GM23338 (cell line): ENCODE data around the gene TPRG1. TPM values are rescaled to one million over a fixed set of nuclear protein-coding genes. Genes with fewer than 3 reads are reported as not detected.

Experiments
- ATAC-seq: fragments of 200-7000 bp; cut with Tn5 transposase; 3 replicates; pipeline ENCODE4 v1.9.1; 2020
- DNase-seq: peaks from one replicate; pipeline ENCODE4 v3.0.0-alpha.2; 2015; ENCODE audit warnings: low spot score
- H2AFZ ChIP-seq: fragments of 200-600 bp; sonication (generic); 2 replicates; pipeline ENCODE4 v1.8.0; 2016; ENCODE audit warnings: antibody characterized with exemption, mild to moderate bottlenecking, moderate library complexity
- H3F3A ChIP-seq: fragments of 200-600 bp; sonication (generic); replicated peaks from 2 replicates; pipeline ENCODE4 v1.8.0; 2017; ENCODE audit warnings: antibody characterized with exemption, mixed run types, low read depth
- H3K27ac ChIP-seq: fragments of 200-600 bp; sonication (generic); 2 replicates; pipeline ENCODE4 v1.6.1; 2016; ENCODE audit warnings: low read depth
- H3K27me3 ChIP-seq: fragments of 200-600 bp; sonication (generic); 2 replicates; pipeline ENCODE4 v1.8.0; 2016; ENCODE audit warnings: mild to moderate bottlenecking, mixed run types, moderate library complexity; ENCODE audit not compliant: insufficient read depth
- H3K36me3 ChIP-seq: fragments of 200-600 bp; sonication (generic); 2 replicates; pipeline ENCODE4 v1.8.0; 2016; ENCODE audit warnings: mild to moderate bottlenecking; ENCODE audit not compliant: insufficient read depth
- H3K4me1 ChIP-seq: fragments of 200-600 bp; sonication (generic); 2 replicates; pipeline ENCODE4 v1.8.0; 2016; ENCODE audit warnings: mild to moderate bottlenecking, moderate library complexity; ENCODE audit not compliant: insufficient read depth
- H3K4me2 ChIP-seq: fragments of 200-600 bp; sonication (generic); 2 replicates; pipeline ENCODE4 v1.7.1; 2017; ENCODE audit warnings: mixed run types
- H3K4me3 ChIP-seq: fragments of 200-600 bp; sonication (generic); 2 replicates; pipeline ENCODE4 v1.6.1; 2016; ENCODE audit warnings: mixed run types
- H3K79me2 ChIP-seq: fragments of 200-600 bp; sonication (generic); replicated peaks from 2 replicates; pipeline ENCODE4 v1.8.0; 2017; ENCODE audit warnings: mild to moderate bottlenecking; ENCODE audit not compliant: insufficient read depth
- H3K9me2 ChIP-seq: fragments of 200-600 bp; sonication (generic); 2 replicates; pipeline ENCODE4 v1.8.0; 2017; ENCODE audit not compliant: insufficient read depth
- H4K20me1 ChIP-seq: fragments of 200-600 bp; sonication (generic); replicated peaks from 2 replicates; pipeline ENCODE4 v1.8.0; 2017; ENCODE audit warnings: mild to moderate bottlenecking; ENCODE audit not compliant: insufficient read depth
- H3K27ac Mint-ChIP-seq: 2 replicates; pipeline ENCODE4 v1.8.0; 2020; ENCODE audit warnings: inconsistent platforms, mild to moderate bottlenecking, moderate library complexity, mixed read lengths
- H3K27me3 Mint-ChIP-seq: 3 replicates; pipeline ENCODE4 v1.8.0; 2022; ENCODE audit warnings: low read depth, mild to moderate bottlenecking, moderate library complexity, mixed read lengths, inconsistent platforms; ENCODE audit not compliant: insufficient read depth, poor library complexity
- H3K36me3 Mint-ChIP-seq: 3 replicates; pipeline ENCODE4 v1.8.0; 2021; ENCODE audit warnings: low read depth, mild to moderate bottlenecking, inconsistent platforms, moderate library complexity, mixed read lengths
- H3K4me1 Mint-ChIP-seq: 3 replicates; pipeline ENCODE4 v1.8.0; 2020; ENCODE audit warnings: mild to moderate bottlenecking, inconsistent platforms, mixed read lengths
- H3K4me3 Mint-ChIP-seq: 3 replicates; pipeline ENCODE4 v1.8.0; 2021; ENCODE audit warnings: moderate library complexity, mild to moderate bottlenecking, inconsistent platforms, mixed read lengths
- H3K9me3 Mint-ChIP-seq: 3 replicates; pipeline ENCODE4 v1.8.0; 2020; ENCODE audit warnings: moderate library complexity, mild to moderate bottlenecking, inconsistent platforms, mixed read lengths
- EZH2 ChIP-seq: fragments of 200-600 bp; sonication (generic); IDR thresholded peaks from one replicate; pipeline ENCODE4 v1.8.0; 2017; ENCODE audit warnings: antibody characterized with exemption, mild to moderate bottlenecking, low read depth; ENCODE audit not compliant: unreplicated experiment
- EZH2phosphoT487 ChIP-seq: fragments of 200-600 bp; sonication (generic); IDR thresholded peaks from one replicate; pipeline ENCODE4 v1.8.1; 2018; ENCODE audit warnings: antibody characterized with exemption; ENCODE audit not compliant: unreplicated experiment
- JUNB ChIP-seq: IDR thresholded peaks from one replicate; pipeline ENCODE4 v1.6.1; 2016; ENCODE audit warnings: antibody characterized with exemption; ENCODE audit not compliant: unreplicated experiment
- POLR2AphosphoS5 ChIP-seq: IDR thresholded peaks from 2 replicates; pipeline ENCODE4 v1.6.1; 2016; ENCODE audit warnings: antibody characterized with exemption, low read depth
- STAT1 ChIP-seq: IDR thresholded peaks from one replicate; pipeline ENCODE4 v1.6.1; 2016; ENCODE audit warnings: antibody characterized with exemption; ENCODE audit not compliant: unreplicated experiment
- ZNF114 ChIP-seq: fragments of 250-450 bp; sonication (Bioruptor Pico); IDR thresholded peaks from 2 replicates; pipeline ENCODE4 v1.5.0; 2020; ENCODE audit warnings: mild to moderate bottlenecking, moderate library complexity
- polyA plus RNA-seq: library from polyadenylated mRNA; unstranded; fragments of >200 nt; fragmentation: Nextera tagmentation; extraction: Ambion mirVana; gene quantifications from 2 replicates; pipeline ENCODE4 v1.2.1, GENCODE V29; 2016
- total RNA-seq: library from RNA; depleted of rRNA; stranded (reverse); fragments of >200 nt; shearing (Covaris generic); gene quantifications from 2 replicates; pipeline ENCODE4 v1.2.3, GENCODE V29; 2014
- TF ChIP-seq, protein P1 (sequence below), 2 experiments: fragments of 200-600 bp in 1 of 2; sonication (generic) in 1 of 2; conservative IDR thresholded peaks; 2 replicates each; pipeline versions ENCODE4 v1.5.1 to v1.6.1; 2016 to 2017; ENCODE audit warnings: antibody characterized with exemption in 2 of 2, low read depth in 2 of 2, mild to moderate bottlenecking in 2 of 2, moderate library complexity in 1 of 2
- TF ChIP-seq, protein P2 (sequence below): IDR thresholded peaks from 2 replicates; pipeline ENCODE4 v1.6.1; 2016; ENCODE audit warnings: antibody characterized with exemption
- TF ChIP-seq, protein P3 (sequence below): IDR thresholded peaks from one replicate; pipeline ENCODE4 v1.6.1; 2018; ENCODE audit warnings: antibody characterized with exemption; ENCODE audit not compliant: unreplicated experiment

Gene TPRG1
- total and polyA plus RNA-seq, 2 experiments from 2014 or later, result 0.74 to 1.7 TPM

DNA sequence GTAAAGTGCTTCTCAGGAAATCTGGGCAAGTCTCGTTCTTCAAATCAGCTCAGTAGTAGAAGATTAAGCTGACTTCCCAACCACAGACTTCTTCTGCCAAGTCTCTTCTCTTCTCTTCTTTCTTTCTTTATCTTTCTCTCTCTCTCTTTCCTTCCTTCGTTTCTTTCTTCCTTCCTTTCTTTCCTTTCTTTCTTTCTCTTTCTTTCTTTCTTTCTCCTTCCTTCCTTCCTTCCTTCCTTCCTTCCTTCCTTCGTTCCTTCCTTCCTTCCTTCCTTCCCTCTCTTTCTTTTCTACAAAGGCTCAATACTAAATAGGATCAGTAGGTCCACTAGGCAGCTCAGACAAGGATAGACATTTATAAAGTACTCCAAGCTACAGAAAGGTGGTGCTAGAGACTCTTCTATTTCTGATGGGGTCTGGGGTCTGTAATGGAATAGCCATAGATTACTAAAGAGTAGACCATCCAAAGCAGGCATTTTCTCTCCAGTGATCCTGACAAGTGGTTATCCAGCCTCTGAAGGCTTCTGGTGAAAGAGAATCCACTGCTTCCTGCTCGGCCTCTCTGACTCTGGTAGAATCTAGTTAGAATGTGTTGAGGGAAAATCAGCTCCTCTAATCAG lies 100.8 kb downstream of the TPRG1 start:
- DNase-seq (peak; percentile 75), ATAC-seq (peak; percentile 93)
- Mint-ChIP-seq H3K4me1 (peaks cover 2% of the 10 kb centered on the region; the same call in 2 of the 3 replicates), H3K4me3 (no peak overlapping the region), H3K9me3 (no peaks in the 10 kb centered on the region), H3K36me3 (no peaks in the 10 kb centered on the region), H3K27me3 (peaks cover 2% of the 10 kb centered on the region), H3K27ac (no peak overlapping the region)
- Histone ChIP-seq H3K27ac (no peak overlapping the region), H3K79me2 (no peaks in the 10 kb centered on the region), H3K4me2 (no peak overlapping the region), H3K4me1 (no peaks in the 10 kb centered on the region), H3K36me3 (no peaks in the 10 kb centered on the region), H3F3A (no peaks in the 10 kb centered on the region), H4K20me1 (no peaks in the 10 kb centered on the region), H2AFZ (no peak overlapping the region), H3K4me3 (no peak overlapping the region), H3K27me3 (no peaks in the 10 kb centered on the region), H3K9me2 (no peaks in the 10 kb centered on the region)
- no peak for TF ChIP-seq EZH2
- no peak for TF ChIP-seq POLR2AphosphoS5
- TF ChIP-seq, protein P1, sequence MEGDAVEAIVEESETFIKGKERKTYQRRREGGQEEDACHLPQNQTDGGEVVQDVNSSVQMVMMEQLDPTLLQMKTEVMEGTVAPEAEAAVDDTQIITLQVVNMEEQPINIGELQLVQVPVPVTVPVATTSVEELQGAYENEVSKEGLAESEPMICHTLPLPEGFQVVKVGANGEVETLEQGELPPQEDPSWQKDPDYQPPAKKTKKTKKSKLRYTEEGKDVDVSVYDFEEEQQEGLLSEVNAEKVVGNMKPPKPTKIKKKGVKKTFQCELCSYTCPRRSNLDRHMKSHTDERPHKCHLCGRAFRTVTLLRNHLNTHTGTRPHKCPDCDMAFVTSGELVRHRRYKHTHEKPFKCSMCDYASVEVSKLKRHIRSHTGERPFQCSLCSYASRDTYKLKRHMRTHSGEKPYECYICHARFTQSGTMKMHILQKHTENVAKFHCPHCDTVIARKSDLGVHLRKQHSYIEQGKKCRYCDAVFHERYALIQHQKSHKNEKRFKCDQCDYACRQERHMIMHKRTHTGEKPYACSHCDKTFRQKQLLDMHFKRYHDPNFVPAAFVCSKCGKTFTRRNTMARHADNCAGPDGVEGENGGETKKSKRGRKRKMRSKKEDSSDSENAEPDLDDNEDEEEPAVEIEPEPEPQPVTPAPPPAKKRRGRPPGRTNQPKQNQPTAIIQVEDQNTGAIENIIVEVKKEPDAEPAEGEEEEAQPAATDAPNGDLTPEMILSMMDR (conservative IDR thresholded peaks at IDR 0.05; ENCODE audit: low read depth in 2 of 2), result peak; percentile 70 to 82
- TF ChIP-seq JUNB, result no peak
- TF ChIP-seq, protein P2, sequence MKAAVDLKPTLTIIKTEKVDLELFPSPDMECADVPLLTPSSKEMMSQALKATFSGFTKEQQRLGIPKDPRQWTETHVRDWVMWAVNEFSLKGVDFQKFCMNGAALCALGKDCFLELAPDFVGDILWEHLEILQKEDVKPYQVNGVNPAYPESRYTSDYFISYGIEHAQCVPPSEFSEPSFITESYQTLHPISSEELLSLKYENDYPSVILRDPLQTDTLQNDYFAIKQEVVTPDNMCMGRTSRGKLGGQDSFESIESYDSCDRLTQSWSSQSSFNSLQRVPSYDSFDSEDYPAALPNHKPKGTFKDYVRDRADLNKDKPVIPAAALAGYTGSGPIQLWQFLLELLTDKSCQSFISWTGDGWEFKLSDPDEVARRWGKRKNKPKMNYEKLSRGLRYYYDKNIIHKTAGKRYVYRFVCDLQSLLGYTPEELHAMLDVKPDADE, result no peak

DNA sequence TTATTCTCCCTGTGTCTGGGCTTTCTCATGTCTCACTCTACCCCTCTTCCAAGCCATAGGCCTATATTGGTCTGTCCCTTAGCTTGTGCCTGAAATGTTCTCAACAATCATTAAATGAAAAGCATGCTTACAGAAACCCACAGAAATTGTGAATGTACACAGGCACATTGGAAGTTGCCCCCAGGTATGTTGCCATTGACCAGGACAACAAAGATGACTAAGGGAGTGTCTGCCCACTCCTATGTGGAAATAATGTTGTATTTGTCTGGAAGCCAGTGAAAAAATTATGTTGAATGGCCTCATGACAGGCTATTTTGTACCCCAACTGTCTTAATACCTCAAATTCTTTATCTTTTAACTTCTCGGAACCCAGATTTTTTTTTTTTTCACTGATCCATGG lies 102.0 kb downstream of the TPRG1 start:
- Histone ChIP-seq H3K4me3 (no peak overlapping the region), H3K9me2 (no peaks in the 10 kb centered on the region), H3K4me2 (no peak overlapping the region), H2AFZ (no peak overlapping the region), H3K79me2 (no peaks in the 10 kb centered on the region), H3F3A (no peaks in the 10 kb centered on the region), H3K4me1 (no peaks in the 10 kb centered on the region), H3K36me3 (no peaks in the 10 kb centered on the region), H3K27me3 (no peaks in the 10 kb centered on the region), H3K27ac (no peak overlapping the region), H4K20me1 (no peaks in the 10 kb centered on the region)
- H3K36me3 Mint-ChIP-seq, result no peaks in the 10 kb centered on the region
- peaks cover 2% of the 10 kb centered on the region; the same call in 1 of the 3 replicates for H3K4me1 Mint-ChIP-seq
- TF ChIP-seq STAT1 (no peak), EZH2phosphoT487 (no peak)
- ATAC-seq, result no peak
- peaks cover 2% of the 10 kb centered on the region for H3K27me3 Mint-ChIP-seq
- no peak overlapping the region for H3K4me3 Mint-ChIP-seq
- no peak for DNase-seq
- H3K9me3 Mint-ChIP-seq, result no peaks in the 10 kb centered on the region
- no peak overlapping the region for H3K27ac Mint-ChIP-seq

DNA sequence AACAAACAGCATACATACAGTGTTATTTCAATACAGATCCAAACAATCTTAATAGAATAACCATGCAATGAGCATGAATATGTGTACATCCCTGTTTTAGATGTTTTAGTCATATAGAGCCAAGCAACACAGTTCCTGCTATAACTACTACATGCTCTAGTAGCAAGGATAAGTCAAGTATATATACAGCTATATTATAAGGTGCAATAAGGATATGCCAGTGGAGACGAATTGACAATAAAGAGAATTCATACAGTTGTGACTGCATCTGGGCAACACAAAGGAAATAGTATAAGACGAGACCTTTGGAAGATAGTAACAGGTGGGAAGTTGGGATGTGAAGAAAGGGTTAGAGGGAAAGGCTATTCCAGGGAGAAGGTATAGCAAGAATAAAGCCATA lies 103.4 kb downstream of the TPRG1 start:
- Histone ChIP-seq H3K27me3 (no peaks in the 10 kb centered on the region), H3K4me1 (no peaks in the 10 kb centered on the region), H3K36me3 (no peaks in the 10 kb centered on the region), H3K79me2 (no peaks in the 10 kb centered on the region), H4K20me1 (no peaks in the 10 kb centered on the region), H2AFZ (no peak overlapping the region), H3K4me2 (no peak overlapping the region), H3K27ac (no peak overlapping the region), H3K4me3 (no peak overlapping the region), H3K9me2 (no peaks in the 10 kb centered on the region), H3F3A (no peaks in the 10 kb centered on the region)
- H3K27me3 Mint-ChIP-seq, result peaks cover 2% of the 10 kb centered on the region
- H3K36me3 Mint-ChIP-seq, result no peaks in the 10 kb centered on the region
- H3K4me1 Mint-ChIP-seq, result peaks cover 2% of the 10 kb centered on the region; the same call in 1 of the 3 replicates
- no peak for TF ChIP-seq POLR2AphosphoS5
- TF ChIP-seq, protein P2, result no peak
- TF ChIP-seq ZNF114 (CRISPR knock-in tag), result no peak
- TF ChIP-seq, protein P3, sequence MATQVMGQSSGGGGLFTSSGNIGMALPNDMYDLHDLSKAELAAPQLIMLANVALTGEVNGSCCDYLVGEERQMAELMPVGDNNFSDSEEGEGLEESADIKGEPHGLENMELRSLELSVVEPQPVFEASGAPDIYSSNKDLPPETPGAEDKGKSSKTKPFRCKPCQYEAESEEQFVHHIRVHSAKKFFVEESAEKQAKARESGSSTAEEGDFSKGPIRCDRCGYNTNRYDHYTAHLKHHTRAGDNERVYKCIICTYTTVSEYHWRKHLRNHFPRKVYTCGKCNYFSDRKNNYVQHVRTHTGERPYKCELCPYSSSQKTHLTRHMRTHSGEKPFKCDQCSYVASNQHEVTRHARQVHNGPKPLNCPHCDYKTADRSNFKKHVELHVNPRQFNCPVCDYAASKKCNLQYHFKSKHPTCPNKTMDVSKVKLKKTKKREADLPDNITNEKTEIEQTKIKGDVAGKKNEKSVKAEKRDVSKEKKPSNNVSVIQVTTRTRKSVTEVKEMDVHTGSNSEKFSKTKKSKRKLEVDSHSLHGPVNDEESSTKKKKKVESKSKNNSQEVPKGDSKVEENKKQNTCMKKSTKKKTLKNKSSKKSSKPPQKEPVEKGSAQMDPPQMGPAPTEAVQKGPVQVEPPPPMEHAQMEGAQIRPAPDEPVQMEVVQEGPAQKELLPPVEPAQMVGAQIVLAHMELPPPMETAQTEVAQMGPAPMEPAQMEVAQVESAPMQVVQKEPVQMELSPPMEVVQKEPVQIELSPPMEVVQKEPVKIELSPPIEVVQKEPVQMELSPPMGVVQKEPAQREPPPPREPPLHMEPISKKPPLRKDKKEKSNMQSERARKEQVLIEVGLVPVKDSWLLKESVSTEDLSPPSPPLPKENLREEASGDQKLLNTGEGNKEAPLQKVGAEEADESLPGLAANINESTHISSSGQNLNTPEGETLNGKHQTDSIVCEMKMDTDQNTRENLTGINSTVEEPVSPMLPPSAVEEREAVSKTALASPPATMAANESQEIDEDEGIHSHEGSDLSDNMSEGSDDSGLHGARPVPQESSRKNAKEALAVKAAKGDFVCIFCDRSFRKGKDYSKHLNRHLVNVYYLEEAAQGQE, result no peak
- DNase-seq, result no peak
- ATAC-seq, result no peak
- H3K4me3 Mint-ChIP-seq, result no peak overlapping the region
- no peaks in the 10 kb centered on the region for H3K9me3 Mint-ChIP-seq
- no peak overlapping the region for H3K27ac Mint-ChIP-seq
